Glomerular visceral epithelial cell (primary cell): ENCODE data around the gene C12orf57.

Experiments used
- DNase-seq: peaks from one replicate; pipeline ENCODE4 v3.0.0-alpha.2; 2016; ENCODE audit errors: extremely low spot score

The C12orf57 gene

DNA sequence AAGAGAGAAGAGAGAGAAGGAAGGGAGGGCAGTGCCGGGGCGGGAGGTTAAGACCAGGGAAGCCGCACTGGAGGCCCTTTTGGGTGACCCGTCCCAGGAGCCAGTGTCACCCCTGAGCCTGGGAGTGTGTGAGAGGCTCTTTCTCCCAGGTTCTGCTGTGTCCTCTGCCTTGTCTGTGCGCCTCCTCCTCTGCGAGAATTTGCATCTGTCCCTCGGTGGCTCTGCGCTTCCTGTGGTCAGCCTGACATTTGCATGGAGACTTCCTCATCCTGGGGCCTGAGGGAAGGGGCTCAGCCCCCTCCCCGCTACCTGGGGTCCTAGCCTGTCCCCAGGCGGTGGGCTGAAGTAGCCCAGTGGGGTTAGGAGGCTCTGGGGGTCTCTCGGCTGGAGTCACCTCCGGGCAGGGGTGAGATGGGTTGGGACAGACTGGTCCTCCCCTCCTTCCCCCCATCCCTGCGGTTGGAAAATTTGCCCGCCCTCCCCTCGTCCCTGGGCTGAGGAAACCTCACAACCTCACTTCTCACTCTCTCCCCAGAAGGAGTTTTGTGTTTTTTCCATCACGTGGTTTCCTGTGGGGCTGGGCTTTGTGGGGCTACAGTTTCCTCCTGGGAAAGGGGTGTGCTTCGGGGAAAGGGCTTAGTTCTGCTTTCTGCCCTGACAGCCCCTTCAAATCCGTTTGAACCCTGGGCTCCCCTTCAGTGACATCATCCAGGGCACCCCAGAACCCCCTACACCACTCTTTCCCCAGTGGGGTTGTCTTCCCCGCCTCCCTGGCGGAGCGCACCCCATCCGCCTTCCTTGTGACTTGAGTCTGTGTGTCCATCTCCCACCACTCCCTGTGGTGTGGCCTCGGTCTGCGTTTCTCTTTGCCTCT is 9.9 kb downstream of the C12orf57 start:
- no peak for DNase-seq

DNA sequence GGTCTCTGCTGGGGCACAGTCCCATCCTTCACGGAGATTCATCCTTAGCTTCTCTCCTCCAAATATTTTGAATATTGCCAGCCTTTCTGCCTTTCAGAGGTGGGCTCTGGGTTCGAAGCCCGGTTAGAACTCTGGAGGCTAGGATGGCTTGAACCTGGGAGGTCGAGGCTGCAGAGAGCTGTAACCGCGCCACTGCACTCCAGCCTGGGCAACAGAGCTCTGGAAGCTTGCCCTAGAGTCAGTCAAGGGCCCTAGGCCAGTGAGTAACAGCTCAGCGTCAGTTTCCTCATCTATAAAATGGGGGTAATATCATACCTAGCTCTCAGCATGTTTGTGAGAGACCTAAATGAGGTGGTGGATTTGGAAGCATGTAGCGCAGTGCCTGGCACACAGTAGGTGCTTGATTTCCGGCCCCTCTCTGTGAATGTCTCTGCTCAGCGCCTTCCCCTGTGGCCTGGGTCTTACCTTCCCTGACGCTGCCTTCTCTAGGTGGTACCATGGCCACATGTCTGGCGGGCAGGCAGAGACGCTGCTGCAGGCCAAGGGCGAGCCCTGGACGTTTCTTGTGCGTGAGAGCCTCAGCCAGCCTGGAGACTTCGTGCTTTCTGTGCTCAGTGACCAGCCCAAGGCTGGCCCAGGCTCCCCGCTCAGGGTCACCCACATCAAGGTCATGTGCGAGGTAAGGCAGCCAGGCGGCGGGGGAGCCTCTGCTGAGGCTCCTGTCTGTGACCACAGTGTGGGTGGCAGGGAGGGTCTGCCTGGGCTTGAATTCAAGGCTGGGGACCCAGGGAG is 10.7 kb downstream of the C12orf57 start:
- no peak for DNase-seq

DNA sequence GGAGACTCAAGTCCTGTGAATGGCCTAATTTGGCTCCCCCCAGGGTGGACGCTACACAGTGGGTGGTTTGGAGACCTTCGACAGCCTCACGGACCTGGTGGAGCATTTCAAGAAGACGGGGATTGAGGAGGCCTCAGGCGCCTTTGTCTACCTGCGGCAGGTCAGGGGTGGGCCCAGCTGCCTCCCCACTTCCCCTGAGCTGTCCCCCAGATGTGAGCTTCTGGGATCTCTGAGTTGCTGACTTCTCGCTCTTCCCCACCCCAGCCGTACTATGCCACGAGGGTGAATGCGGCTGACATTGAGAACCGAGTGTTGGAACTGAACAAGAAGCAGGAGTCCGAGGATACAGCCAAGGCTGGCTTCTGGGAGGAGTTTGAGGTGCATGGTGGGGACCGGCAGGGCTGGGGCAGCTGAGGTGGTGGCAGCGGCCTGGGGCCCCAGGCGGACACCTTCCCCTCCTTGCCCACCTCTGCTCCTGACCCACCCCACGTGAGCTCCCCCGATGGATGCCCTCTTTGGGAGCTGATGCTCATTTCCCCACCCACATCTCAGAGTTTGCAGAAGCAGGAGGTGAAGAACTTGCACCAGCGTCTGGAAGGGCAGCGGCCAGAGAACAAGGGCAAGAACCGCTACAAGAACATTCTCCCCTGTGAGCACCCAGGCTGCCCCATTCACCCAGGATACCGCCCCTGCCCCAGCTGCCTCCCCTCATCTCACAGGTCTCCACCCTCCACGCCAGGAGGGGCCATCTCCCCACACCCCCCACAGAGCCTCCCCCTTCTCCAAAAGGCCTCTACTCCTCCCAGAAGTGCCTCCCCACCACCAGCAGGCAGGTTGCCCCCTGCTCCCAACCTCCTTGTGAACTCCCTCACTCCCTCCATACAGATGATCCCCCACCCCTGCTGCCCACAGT is 11.5 kb downstream of the C12orf57 start:
- no peak for DNase-seq

DNA sequence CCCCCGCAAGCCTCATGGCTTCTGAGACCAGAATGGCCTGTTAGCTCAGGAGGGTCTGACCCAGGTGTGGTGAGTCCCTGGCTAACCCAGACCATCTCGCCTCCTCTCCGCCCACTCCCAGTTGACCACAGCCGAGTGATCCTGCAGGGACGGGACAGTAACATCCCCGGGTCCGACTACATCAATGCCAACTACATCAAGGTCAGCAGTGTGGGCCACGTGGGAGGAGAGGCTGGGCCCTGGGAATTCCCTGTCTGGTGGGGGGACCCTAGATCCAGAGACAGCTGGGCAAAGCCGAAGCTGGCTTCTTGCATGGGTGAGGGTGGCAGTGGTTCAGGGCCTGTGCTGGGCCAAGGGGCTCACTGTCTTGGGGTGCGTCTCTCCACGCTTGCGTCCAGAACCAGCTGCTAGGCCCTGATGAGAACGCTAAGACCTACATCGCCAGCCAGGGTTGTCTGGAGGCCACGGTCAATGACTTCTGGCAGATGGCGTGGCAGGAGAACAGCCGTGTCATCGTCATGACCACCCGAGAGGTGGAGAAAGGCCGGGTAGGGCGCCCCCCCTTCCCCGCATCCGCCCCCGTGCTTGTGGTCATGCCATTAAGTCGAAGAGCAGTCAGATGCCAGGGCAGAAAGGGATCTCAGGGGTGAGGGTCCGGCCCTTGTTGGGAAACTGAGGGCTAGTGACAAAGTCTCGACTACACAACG is 12.4 kb downstream of the C12orf57 start:
- no peak for DNase-seq

DNA sequence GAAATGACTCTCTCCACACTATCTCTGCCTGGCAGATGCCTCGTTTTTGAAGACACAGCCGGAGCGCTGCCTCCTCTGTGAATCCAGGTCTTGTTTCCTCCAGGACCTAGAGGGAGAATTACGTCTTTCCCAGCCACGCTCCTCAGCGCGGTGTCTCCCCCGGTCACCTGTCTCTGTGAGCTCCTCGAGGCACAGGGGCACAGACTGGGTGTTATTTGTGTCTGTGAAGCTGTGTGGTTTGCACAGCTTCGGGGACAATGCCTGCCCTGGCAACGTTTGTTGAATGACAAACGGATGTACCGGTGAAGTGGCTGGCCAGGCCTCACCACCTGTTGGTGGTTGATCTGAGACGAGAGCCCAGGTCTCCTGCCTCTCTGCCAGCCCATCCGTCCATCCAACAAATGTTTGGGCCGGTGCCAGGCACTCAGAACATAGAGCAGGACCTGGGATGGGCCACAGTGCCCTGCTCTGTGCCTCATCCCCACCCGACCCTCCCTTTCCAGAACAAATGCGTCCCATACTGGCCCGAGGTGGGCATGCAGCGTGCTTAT is 13.4 kb downstream of the C12orf57 start:
- DNase-seq: no peak

DNA sequence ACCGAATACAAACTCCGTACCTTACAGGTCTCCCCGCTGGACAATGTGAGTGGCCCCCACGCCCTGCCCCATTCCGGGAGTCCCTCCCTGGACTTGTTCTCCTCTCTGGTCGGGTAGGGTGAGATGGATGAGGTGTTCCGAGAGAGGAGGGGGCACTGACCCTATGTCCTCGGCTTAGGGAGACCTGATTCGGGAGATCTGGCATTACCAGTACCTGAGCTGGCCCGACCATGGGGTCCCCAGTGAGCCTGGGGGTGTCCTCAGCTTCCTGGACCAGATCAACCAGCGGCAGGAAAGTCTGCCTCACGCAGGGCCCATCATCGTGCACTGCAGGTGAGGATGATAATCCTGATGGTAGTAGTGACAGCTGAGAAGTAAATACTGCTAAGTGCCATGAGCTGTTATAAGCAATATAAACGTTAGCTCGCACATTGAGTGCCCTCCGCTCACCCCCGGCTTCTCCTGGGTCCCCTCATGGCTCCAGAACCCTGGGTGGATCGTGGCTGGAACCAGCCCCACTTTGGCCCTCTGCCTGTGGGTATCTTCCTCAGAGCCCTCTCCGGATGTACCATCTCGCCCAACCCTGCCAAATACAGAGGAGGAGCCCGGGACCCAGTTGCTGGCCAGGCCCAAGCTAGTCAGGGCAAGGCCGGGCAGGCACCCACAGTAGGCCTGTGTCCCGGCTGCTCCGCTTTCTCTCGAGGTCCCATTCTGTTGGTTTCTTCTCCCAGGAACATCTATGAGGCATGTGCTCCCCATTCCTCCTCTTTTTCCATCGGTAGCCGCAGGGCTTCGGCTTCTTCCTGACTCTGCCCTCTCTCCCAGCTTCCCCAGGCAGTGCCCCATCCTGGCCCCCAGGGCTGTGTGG is 14.2 kb downstream of the C12orf57 start:
- DNase-seq: no peak

DNA sequence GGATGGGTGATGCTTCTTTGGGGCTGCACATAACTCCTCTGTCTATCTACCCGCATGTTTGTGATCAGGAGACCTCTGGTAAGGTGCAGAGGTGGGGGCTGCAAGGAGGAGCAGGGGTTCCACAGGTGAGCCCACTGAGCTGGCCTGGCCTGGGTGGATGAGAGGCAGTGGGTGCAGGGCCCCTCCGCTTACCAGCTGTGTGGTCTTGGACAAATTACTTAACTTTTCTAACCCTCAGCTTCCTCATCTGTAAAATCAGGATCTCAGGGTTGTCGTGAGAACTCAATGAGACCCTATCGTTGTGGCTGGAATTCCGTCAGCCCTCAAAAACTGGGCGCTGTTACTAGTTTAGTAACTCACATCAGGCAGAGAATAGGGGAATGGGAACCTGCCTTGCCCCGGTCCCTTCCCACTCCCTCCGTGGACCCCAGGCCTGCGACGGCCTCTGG is 14.8 kb downstream of the C12orf57 start:
- DNase-seq: no peak

DNA sequence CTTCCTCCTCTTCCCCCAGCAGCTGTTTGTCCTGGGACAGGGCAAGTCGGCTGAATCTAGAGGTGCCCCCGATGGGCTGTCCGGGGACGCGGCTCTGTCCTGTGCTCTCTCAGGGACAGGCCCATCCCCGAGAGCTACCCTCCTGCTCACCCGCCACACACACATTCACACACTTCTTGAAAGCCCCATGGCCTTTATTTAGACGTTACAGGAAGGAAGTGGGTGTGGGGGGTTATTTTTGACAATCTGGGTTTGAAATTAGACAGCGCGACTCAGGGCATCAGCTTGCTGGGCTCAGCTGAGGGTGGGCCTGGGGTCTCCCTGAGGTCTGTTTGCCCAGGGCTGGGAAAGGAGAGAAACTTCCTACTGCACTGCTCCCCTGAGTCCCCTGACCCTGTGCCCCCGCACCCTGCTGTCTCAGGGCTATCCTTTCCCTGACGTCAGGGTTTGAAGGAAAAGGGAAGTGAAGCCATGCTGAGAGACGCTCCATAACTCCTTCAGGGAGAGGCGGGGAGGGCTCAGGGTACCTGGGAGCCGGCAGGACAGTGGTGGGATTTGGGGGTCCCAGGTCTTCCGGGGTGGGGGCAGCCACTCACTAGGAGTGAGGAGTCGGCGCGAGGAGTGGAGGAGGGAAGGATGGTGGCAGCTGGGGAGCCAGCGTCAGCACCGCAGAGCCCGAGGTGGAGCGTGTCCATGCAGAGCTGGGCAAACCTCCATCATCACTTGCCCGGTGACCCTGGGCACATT is 15.4 kb downstream of the C12orf57 start:
- DNase-seq: no peak

DNA sequence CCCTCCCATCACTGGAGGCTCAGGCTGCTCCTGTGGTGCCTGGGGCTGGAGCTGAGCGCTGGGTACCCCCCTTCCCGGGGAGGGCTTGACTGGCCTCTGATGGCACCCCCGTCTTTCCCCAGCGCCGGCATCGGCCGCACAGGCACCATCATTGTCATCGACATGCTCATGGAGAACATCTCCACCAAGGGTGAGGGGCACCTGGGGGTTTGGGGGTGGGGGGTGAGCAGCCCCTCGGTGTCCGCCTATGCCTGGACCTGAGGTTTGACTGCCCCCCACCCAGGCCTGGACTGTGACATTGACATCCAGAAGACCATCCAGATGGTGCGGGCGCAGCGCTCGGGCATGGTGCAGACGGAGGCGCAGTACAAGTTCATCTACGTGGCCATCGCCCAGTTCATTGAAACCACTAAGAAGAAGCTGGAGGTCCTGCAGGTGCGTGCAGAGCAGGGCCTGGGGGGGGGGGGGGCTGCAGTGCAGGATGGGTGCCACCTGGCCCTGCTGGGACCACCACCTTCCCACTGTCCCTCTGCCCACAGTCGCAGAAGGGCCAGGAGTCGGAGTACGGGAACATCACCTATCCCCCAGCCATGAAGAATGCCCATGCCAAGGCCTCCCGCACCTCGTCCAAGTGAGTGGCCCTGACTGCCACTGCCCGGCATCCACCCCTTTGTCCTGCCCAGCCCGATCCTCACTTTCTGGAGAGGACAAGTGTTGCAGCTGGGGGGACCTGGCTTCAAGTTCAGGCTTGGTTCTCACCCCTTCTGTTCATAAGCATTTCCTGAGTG is 16.2 kb downstream of the C12orf57 start:
- DNase-seq: no peak

DNA sequence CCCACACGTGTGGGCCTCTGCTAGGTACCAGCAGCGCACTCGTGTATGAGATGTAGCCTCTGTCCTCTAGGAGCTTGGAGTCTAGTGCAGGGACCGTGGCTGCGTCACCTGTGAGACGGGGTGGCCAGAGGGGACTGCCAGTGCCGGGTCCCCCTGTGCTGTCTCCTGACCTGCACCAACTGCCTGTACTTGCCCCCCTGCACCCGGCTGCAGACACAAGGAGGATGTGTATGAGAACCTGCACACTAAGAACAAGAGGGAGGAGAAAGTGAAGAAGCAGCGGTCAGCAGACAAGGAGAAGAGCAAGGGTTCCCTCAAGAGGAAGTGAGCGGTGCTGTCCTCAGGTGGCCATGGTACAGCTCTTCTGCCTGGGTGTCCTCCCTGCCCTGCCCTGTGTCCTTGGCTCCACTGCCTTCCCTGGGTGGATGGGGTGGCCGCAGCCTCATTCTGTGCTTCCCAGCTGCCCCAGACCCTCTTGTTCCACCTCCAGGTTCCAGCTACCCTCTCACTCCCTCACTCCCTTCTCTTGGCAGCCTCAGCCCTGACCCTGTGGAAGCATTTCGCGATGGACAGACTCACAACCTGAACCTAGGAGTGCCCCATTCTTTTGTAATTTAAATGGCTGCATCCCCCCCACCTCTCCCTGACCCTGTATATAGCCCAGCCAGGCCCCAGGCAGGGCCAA is 16.9 kb downstream of the C12orf57 start:
- no peak for DNase-seq

DNA sequence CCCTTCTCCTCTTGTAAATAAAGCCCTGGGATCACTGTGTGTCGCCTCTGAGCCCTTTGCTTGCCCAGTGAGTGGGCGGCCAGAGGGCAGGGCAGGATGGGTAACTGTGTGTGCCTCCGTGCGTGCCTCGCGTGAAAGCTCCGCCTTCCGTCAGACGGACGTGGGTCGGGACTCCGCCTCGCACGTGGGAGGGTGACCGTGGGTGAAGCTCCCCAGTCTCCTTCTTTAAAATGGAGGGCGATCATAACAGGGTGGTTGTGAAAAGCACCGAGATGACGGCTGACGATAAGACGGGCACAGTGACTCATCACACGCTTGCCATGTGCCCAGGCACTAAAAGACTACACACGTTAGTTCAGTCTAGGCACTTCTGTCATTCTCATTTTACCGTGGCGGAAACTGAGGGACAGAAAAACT is 17.5 kb downstream of the C12orf57 start:
- no peak for DNase-seq

DNA sequence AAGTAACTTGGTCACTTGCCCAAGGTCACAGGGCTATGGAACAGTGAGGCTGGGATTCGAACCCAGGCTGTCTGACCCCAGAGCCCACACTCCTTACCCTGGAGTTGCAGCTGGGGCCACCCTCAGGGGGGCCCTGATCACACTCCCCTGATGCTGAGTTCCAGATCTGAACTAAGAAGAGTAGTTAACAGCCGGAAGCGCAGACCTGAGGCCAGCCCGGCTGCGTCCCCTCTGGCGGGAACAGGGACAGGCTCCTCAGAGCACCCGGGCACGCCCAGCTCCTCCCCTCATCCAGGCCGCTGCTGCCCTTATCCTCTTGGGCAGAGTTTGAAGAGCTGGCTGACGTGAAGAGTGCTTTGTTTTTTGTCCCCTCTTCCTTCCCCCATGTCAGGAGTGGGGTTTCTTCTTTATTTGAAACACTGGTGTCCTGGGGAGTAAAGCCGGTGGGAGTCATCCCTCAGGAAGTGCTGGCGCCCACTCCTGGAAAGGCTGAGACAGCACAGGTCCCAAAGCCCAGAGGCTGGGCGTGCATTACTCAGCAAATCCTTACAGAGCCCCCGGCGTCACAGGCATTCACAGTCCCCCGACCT is 18.0 kb downstream of the C12orf57 start:
- no peak for DNase-seq

DNA sequence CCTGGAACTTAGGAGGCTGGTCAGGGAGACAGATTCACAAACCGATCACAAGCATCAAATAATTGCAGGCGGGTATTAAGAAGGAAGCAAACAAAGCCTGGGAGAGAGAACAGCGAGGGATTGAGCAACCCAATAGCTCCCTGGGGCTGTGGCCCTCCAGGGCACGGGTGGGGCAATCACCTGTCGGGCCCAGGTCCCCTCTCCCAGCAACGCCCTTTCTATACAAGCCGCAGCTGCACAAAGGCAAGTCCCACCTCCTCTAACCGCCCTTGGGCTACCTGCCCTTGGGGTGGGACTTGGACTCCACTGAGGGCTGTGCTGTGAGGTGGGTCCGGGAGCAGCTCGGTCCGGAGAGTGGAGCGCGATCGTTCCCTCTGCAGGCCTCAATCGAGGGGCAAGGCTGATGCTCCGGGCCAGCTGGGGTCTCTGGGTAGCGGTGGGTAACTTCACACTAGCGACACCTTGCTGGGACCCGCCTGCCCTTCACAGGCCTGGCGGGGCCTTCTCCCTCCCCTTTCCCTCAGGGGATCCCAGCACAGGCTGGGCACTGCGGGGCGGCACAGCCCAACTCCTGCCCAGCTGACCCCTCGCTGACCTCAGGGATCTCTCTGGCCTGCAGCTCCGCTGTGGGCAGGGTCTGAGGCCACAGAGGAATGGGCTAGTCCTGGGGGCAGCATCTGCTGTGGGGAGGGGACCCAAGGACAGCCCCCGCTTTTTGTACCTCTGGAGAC is 18.6 kb downstream of the C12orf57 start:
- no peak for DNase-seq

DNA sequence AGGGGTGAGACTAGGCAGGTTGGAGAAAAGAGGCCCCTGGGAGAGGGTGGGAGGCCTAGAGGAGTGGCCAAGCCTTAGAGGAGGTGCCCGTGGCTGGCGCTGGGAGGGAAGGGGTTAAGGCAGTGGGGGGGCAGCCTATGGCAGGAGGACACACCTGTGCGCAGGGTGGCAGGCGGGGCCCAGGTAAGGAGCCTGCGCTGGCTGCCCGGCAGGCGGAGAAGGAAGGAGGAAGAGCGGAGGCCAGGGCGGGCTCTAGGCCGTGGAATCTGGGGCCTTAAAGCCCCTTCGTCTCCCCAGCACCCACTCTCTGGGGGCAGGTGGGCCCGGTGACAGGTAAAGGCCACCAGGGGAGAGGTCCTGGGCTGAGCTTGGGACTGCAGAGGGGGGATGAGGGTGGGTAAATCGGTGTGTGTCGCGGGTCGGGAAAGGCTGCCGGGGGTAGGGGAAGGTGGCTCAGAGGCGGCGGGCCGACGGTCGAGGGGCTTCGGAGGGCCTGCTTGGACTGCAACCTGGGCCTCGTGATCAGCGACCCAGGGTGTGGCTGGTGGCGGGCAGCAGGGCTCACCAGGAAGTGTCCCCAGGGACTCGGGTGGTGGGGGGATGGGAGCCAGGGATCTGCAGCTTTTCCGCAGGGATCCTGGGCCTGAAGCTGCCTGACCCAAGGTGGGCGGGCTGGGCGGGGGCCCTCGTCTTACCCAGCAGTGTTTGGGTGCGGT is 19.4 kb downstream of the C12orf57 start:
- DNase-seq: no peak

DNA sequence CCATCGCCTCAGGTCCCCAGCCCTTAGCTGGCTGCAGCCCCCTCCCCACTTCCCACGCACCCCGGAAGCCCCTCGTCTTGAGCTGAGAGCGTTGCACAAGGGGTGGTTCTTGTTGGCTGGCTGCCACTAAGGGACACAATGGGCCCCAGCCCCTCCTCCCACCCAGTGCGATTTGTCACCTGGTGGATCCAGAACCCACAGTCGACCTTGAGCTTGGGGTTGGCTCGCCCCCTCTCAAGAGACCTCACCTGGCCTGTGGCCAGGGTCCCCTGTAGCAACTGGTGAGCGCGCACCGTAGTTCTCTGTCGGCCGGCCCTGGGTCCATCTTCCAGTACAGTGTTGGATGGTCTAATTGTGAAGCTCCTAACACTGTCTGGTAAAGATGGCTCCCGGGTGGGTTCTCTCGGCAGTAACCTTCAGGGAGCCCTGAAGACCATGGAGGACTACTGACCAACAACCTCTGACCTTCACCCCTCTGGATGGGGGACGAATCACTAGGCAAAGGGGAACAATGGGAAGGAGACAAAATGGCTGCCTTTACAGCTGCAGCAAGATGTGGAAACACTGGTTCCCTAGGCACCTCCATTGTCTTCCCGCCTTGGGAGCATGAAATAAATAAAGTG is 20.1 kb downstream of the C12orf57 start:
- DNase-seq: no peak

DNA sequence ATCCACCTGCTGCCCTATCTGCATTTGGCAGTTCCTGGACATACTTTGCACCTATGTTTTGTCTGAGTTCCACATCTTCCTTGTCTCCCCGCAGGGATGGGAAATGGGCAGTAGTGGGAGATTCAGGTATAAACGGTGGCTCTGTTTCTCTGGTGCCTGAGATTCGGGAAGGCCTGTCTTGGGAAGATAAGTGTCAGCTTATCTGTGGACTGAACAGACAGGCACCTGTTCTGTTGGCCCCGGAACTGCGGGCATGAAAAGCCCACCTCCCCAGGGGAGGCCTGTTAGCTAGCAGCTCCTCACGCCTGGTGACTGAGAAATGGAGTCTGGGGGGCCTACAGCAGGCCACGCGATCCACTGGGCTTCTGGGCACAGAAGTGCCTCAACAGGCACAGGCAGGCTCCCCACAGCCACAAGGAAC is 20.8 kb downstream of the C12orf57 start:
- DNase-seq: no peak
